ENCODE measurements around the gene RNF103. TPM values are rescaled to one million over a fixed set of nuclear protein-coding genes. Genes with fewer than 3 reads are reported as not detected.

The RNF103 gene
- total and polyA plus RNA-seq, 2 of the 13 experiments (the other 11 are each of a cell fraction or from before 2014, with no cell fraction given), result 19.8 to 21.1 TPM

DNA sequence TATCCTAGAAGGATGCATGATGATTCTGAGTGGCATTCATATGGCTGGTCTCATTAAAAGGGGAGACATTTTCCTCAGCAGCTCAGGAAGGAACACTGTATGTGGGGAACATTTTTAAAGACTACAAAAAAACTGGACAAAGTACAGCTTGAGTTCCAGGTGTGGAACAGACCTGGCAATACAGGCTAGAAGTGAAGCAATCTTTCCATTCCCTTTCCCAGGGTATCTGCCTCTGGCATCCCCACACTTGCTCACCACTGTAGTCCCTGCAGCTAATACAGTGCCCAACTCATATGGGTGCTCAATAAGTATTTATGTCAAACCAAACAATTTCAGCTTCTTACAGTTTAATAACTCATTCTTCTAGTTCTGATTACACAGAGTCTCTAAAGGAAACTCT lies 8.1 kb downstream of the RNF103 start:
- intact Hi-C loops (cut with micrococcal nuclease; ENCODE audit: unreplicated experiment) (loop anchor here (5.0 kb wide), 1 partner anchor 33 kb away; no protein-coding TSS in a partner anchor), in situ Hi-C loops (cut with HindIII; ENCODE audit: extremely low pct_ligation_motif_present, low pct_unique_long_range_greater_than_20kb) (no loop called here)
- no peak overlapping the region for H2AFZ ChIP-seq (ENCODE audit: low read length)
- H3K4me2 ChIP-seq (ENCODE audit: low read depth, low read length), result no peak overlapping the region
- no peak for FAIRE-seq
- DNase-seq (ENCODE audit: low spot score), result no peak
- peaks cover 15 to 65% of the 10 kb centered on the region in 2 experiments for H3K36me3 ChIP-seq (replicated peaks in 1 of 2; ENCODE audit: control insufficient read depth in 1 of 2, insufficient read depth in 2 of 2, low read length in 2 of 2)
- BruUV-seq (replicated peaks), result no TSS peak
- H3K27me3 ChIP-seq (ENCODE audit: control insufficient read depth in 1 of 2, insufficient read depth in 2 of 2, low read length in 2 of 2), result no peaks in the 10 kb centered on the region
- H3K9ac ChIP-seq (ENCODE audit: insufficient read depth, low read depth, low read length), result no peak overlapping the region
- H3K27ac ChIP-seq (ENCODE audit: extremely low read length, insufficient read depth, low read length), result no peak overlapping the region
- TF ChIP-seq NKX3-1 (CRISPR knock-in tag; IDR thresholded peaks at IDR 0.05) (no peak), SMC3 (IDR thresholded peaks at IDR 0.05; ENCODE audit: low read length) (0 out of 2 replicates have a peak, but pooled peaks have one; percentile 7), FOXJ3 (CRISPR knock-in tag; IDR thresholded peaks at IDR 0.05; ENCODE audit: borderline replicate concordance) (peak; percentile 17; the same call in 1 of the 2 replicates), GATAD2A (CRISPR knock-in tag; IDR thresholded peaks at IDR 0.05) (peak; percentile 57; the same call in 1 of the 2 replicates), HNF4A (CRISPR knock-in tag; IDR thresholded peaks at IDR 0.05) (peak; percentile 55; the same call in 1 of the 2 replicates), CEBPB (IDR thresholded peaks at IDR 0.05; ENCODE audit: borderline replicate concordance, low read depth, low read length) (peak; percentile 95), ZNF672 (CRISPR knock-in tag; IDR thresholded peaks at IDR 0.05) (no peak), IRF2 (CRISPR knock-in tag; IDR thresholded peaks at IDR 0.05) (no peak), FOSL1 (CRISPR knock-in tag; IDR thresholded peaks at IDR 0.05; ENCODE audit: borderline replicate concordance) (no peak), CEBPG (CRISPR knock-in tag; IDR thresholded peaks at IDR 0.05) (peak; percentile 89), HINFP (CRISPR knock-in tag; IDR thresholded peaks at IDR 0.05; ENCODE audit: low read depth) (no peak), KLF9 (CRISPR knock-in tag; IDR thresholded peaks at IDR 0.05; ENCODE audit: low read depth) (no peak), KLF6 (CRISPR knock-in tag; IDR thresholded peaks at IDR 0.05) (0 out of 2 replicates have a peak, but pooled peaks have one; percentile 24), HNRNPH1 (optimal IDR thresholded peaks at IDR 0.05; ENCODE audit: low read depth, low read length) (no peak), ZNF878 (CRISPR knock-in tag; IDR thresholded peaks at IDR 0.05) (no peak), ZNF580 (CRISPR knock-in tag; IDR thresholded peaks at IDR 0.05; ENCODE audit: borderline replicate concordance, low read depth) (no peak)
- TF ChIP-seq, protein P1, sequence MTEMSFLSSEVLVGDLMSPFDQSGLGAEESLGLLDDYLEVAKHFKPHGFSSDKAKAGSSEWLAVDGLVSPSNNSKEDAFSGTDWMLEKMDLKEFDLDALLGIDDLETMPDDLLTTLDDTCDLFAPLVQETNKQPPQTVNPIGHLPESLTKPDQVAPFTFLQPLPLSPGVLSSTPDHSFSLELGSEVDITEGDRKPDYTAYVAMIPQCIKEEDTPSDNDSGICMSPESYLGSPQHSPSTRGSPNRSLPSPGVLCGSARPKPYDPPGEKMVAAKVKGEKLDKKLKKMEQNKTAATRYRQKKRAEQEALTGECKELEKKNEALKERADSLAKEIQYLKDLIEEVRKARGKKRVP (CRISPR knock-in tag; IDR thresholded peaks at IDR 0.05), result peak in 1 of 2 experiments; percentile 92; a peak in 2 of 4 replicates
- TF ChIP-seq, protein P2, sequence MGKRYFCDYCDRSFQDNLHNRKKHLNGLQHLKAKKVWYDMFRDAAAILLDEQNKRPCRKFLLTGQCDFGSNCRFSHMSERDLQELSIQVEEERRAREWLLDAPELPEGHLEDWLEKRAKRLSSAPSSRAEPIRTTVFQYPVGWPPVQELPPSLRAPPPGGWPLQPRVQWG (CRISPR knock-in tag; IDR thresholded peaks at IDR 0.05; ENCODE audit: borderline replicate concordance, low read depth), result no peak
- TF ChIP-seq, protein P3, sequence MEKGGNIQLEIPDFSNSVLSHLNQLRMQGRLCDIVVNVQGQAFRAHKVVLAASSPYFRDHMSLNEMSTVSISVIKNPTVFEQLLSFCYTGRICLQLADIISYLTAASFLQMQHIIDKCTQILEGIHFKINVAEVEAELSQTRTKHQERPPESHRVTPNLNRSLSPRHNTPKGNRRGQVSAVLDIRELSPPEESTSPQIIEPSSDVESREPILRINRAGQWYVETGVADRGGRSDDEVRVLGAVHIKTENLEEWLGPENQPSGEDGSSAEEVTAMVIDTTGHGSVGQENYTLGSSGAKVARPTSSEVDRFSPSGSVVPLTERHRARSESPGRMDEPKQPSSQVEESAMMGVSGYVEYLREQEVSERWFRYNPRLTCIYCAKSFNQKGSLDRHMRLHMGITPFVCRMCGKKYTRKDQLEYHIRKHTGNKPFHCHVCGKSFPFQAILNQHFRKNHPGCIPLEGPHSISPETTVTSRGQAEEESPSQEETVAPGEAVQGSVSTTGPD (CRISPR knock-in tag; IDR thresholded peaks at IDR 0.05), result no peak
- POLR2A ChIA-PET, result interaction anchor here (1.1 kb wide), 1 partner anchor 17 kb away, joined by 5 read pairs; no protein-coding TSS in a partner anchor
- H3K4me1 ChIP-seq (ENCODE audit: insufficient read depth, low read length), result peaks cover 44% of the 10 kb centered on the region
- peaks cover 42% of the 10 kb centered on the region for H3K79me2 ChIP-seq (ENCODE audit: insufficient read depth, low read length)
- H3K4me3 ChIP-seq (replicated peaks in 1 of 3; ENCODE audit: insufficient read depth in 1 of 3, low read depth in 2 of 3, low read length in 3 of 3), result no peak overlapping the region
- CTCF ChIA-PET (ENCODE audit: low intra/inter-chr PET ratio, low total read pairs), result no interaction called here
- ATAC-seq, result peak; percentile 79
- peaks cover 5% of the 10 kb centered on the region; the same call in 1 of the 2 replicates for H4K20me1 ChIP-seq (ENCODE audit: insufficient read depth, low read length)
- no peaks in the 10 kb centered on the region for H3K9me3 ChIP-seq (ENCODE audit: low read length)

Data from HepG2 (cell line).